WTC11 (cell line): ENCODE measurements around the gene FOXD1.

ENCODE experiments used
- CREB1 ChIP-seq: sonication (generic); formaldehyde crosslinking; IDR thresholded peaks from 2 replicates; pipeline ENCODE4 v1.8.0; 2023; ENCODE audit warnings: mild to moderate bottlenecking, missing genetic modification reagents
- ESRRA ChIP-seq: sonication (generic); formaldehyde crosslinking; IDR thresholded peaks from 2 replicates; pipeline ENCODE4 v1.8.1; 2022; ENCODE audit warnings: mild to moderate bottlenecking, missing genetic modification reagents, borderline replicate concordance
- FOXK1 ChIP-seq: sonication (generic); formaldehyde crosslinking; IDR thresholded peaks from 2 replicates; pipeline ENCODE4 v1.8.0; 2022; ENCODE audit warnings: mild to moderate bottlenecking, moderate library complexity, missing genetic modification reagents
- JUN ChIP-seq: sonication (generic); formaldehyde crosslinking; IDR thresholded peaks from 2 replicates; pipeline ENCODE4 v1.8.0; 2023; ENCODE audit warnings: mild to moderate bottlenecking, missing genetic modification reagents
- MXD4 ChIP-seq: fragments of 250-450 bp; sonication (Bioruptor Pico); IDR thresholded peaks from 2 replicates; pipeline ENCODE4 v1.8.0; 2021; ENCODE audit warnings: mild to moderate bottlenecking, moderate library complexity, borderline replicate concordance
- SP1 ChIP-seq: sonication (generic); formaldehyde crosslinking; conservative IDR thresholded peaks from 2 replicates; pipeline ENCODE4 v1.8.1; 2022; ENCODE audit warnings: missing genetic modification reagents
- ZNF232 ChIP-seq: sonication (generic); formaldehyde crosslinking; IDR thresholded peaks from 2 replicates; pipeline ENCODE4 v1.8.0; 2022; ENCODE audit warnings: mild to moderate bottlenecking, missing genetic modification reagents
- ZNF423 ChIP-seq: fragments of 250-450 bp; sonication (Bioruptor Pico); IDR thresholded peaks from 2 replicates; pipeline ENCODE4 v2.1.2; 2022; ENCODE audit warnings: mild to moderate bottlenecking, moderate library complexity
- TF ChIP-seq, protein P1 (sequence below): sonication (generic); formaldehyde crosslinking; IDR thresholded peaks from 2 replicates; pipeline ENCODE4 v1.8.0; 2022; ENCODE audit warnings: mild to moderate bottlenecking, missing genetic modification reagents
- TF ChIP-seq, protein P2 (sequence below): fragments of 200-600 bp; IDR thresholded peaks from 2 replicates; pipeline ENCODE4 v1.8.0; 2022; ENCODE audit warnings: antibody characterized with exemption
- TF ChIP-seq, protein P3 (sequence below): sonication (generic); formaldehyde crosslinking; IDR thresholded peaks from 2 replicates; pipeline ENCODE4 v1.8.1; 2023; ENCODE audit warnings: mild to moderate bottlenecking, missing genetic modification reagents, moderate library complexity
- TF ChIP-seq, protein P4 (sequence below): sonication (generic); formaldehyde crosslinking; IDR thresholded peaks from 2 replicates; pipeline ENCODE4 v1.8.1; 2023; ENCODE audit warnings: mild to moderate bottlenecking, missing genetic modification reagents

DNA sequence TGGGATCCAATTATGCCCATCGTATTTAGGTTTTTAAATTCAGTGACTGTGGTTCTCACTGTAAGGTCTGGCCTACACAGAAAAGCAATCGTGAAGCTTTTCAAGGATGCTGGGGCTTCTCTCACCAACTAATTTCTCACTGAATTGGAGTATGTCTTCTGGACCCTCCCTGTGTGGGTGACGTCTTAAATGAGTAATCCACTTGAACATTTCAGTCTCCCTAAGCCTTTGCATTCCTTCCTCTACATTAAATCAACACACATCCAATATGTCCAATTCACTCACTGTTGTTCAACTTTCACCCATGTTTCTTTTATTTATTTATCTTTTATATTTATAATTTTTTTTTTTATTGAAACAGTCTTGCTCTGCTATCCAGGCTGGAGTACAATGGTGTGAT, 37.1 kb upstream of the FOXD1 start:
- TF ChIP-seq, protein P1, sequence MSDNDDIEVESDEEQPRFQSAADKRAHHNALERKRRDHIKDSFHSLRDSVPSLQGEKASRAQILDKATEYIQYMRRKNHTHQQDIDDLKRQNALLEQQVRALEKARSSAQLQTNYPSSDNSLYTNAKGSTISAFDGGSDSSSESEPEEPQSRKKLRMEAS (CRISPR knock-in tag): no peak
- TF ChIP-seq, protein P2, sequence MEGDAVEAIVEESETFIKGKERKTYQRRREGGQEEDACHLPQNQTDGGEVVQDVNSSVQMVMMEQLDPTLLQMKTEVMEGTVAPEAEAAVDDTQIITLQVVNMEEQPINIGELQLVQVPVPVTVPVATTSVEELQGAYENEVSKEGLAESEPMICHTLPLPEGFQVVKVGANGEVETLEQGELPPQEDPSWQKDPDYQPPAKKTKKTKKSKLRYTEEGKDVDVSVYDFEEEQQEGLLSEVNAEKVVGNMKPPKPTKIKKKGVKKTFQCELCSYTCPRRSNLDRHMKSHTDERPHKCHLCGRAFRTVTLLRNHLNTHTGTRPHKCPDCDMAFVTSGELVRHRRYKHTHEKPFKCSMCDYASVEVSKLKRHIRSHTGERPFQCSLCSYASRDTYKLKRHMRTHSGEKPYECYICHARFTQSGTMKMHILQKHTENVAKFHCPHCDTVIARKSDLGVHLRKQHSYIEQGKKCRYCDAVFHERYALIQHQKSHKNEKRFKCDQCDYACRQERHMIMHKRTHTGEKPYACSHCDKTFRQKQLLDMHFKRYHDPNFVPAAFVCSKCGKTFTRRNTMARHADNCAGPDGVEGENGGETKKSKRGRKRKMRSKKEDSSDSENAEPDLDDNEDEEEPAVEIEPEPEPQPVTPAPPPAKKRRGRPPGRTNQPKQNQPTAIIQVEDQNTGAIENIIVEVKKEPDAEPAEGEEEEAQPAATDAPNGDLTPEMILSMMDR: no peak
- TF ChIP-seq JUN: no peak
- TF ChIP-seq, protein P3, sequence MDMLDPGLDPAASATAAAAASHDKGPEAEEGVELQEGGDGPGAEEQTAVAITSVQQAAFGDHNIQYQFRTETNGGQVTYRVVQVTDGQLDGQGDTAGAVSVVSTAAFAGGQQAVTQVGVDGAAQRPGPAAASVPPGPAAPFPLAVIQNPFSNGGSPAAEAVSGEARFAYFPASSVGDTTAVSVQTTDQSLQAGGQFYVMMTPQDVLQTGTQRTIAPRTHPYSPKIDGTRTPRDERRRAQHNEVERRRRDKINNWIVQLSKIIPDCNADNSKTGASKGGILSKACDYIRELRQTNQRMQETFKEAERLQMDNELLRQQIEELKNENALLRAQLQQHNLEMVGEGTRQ: no peak
- no peak for TF ChIP-seq ESRRA (CRISPR knock-in tag)
- TF ChIP-seq ZNF423 (CRISPR knock-in tag): no peak
- TF ChIP-seq SP1 (CRISPR knock-in tag): no peak
- no peak for TF ChIP-seq ZNF232 (CRISPR knock-in tag)
- TF ChIP-seq FOXK1 (CRISPR knock-in tag): no peak
- TF ChIP-seq, protein P4, sequence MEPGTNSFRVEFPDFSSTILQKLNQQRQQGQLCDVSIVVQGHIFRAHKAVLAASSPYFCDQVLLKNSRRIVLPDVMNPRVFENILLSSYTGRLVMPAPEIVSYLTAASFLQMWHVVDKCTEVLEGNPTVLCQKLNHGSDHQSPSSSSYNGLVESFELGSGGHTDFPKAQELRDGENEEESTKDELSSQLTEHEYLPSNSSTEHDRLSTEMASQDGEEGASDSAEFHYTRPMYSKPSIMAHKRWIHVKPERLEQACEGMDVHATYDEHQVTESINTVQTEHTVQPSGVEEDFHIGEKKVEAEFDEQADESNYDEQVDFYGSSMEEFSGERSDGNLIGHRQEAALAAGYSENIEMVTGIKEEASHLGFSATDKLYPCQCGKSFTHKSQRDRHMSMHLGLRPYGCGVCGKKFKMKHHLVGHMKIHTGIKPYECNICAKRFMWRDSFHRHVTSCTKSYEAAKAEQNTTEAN (CRISPR knock-in tag): no peak
- TF ChIP-seq MXD4 (CRISPR knock-in tag): no peak
- TF ChIP-seq CREB1 (CRISPR knock-in tag): no peak
